GM12878 (cell line): Measurements from ENCODE around the gene HORMAD2.

Experiments
- BMI1 ChIP-seq: fragments of 450-650 bp; IDR thresholded peaks from 2 replicates; pipeline ENCODE4 v1.6.1; 2016; ENCODE audit warnings: mild to moderate bottlenecking, moderate library complexity, borderline replicate concordance
- TF ChIP-seq, protein P1 (sequence below): IDR thresholded peaks from 2 replicates; pipeline ENCODE4 v1.6.1; 2012; ENCODE audit warnings: low read depth, low read length, improper control_type of control experiment

DNA sequence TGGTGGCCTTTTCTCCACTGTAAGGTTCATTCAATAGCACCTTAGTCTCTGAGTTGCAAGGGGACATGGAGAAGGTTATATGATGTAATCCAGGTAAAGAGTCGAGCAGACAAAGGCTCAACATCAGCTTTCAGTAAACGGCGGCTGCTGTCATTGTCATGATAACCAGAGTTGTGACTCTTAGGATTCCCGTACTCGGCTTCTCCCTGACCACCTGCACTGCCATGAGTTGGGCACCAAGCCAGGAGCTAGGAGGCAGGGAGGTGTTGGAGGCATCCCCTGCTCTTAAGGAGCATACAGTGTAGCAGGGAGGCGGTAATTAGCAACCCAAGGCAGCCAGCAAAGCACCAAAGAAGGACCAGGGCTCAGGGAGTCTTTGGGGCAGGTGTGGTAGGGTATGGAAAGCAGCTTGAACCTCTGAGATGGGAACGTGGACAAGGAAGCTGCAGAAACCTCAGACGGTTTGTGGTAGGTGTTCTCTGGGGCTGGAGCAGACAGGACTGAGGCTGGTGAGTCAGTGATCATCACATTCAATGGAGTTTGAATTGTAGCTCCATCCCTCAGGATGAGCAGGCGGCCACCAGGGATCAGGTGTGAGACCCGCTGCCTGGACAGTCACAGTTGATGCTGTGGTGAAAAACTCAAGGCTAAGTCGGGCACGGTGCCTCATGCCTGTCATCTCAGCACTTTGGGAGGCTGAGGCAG lies 134.6 kb downstream of the HORMAD2 start:
- TF ChIP-seq, protein P1, sequence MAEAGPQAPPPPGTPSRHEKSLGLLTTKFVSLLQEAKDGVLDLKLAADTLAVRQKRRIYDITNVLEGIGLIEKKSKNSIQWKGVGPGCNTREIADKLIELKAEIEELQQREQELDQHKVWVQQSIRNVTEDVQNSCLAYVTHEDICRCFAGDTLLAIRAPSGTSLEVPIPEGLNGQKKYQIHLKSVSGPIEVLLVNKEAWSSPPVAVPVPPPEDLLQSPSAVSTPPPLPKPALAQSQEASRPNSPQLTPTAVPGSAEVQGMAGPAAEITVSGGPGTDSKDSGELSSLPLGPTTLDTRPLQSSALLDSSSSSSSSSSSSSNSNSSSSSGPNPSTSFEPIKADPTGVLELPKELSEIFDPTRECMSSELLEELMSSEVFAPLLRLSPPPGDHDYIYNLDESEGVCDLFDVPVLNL = no peak
- no peak for TF ChIP-seq BMI1
